Activated T-cell treated with anti-CD3 and anti-CD28 coated beads, Interleukin-2, amount 50 U/mL, for 24 hours (primary cell): Measurements from ENCODE around the gene AEBP1.

ENCODE experiments used
- DNase-seq: peaks from one replicate; pipeline ENCODE4 v3.0.0-alpha.2; 2020
- H3K27ac Mint-ChIP-seq: 2 replicates; pipeline ENCODE4 v1.8.0; 2020; ENCODE audit warnings: mild to moderate bottlenecking, mixed read lengths
- H3K27me3 Mint-ChIP-seq: 2 replicates; pipeline ENCODE4 v1.8.0; 2020; ENCODE audit warnings: mixed read lengths
- H3K36me3 Mint-ChIP-seq: 2 replicates; pipeline ENCODE4 v1.8.0; 2020; ENCODE audit warnings: low read depth, mixed read lengths
- H3K4me1 Mint-ChIP-seq: 2 replicates; pipeline ENCODE4 v1.8.0; 2020; ENCODE audit warnings: low read depth, mixed read lengths
- H3K4me3 Mint-ChIP-seq: 2 replicates; pipeline ENCODE4 v1.8.0; 2020; ENCODE audit warnings: mild to moderate bottlenecking, moderate library complexity, mixed read lengths
- H3K9me3 Mint-ChIP-seq: 2 replicates; pipeline ENCODE4 v1.8.0; 2020; ENCODE audit warnings: mixed read lengths

The AEBP1 gene

DNA sequence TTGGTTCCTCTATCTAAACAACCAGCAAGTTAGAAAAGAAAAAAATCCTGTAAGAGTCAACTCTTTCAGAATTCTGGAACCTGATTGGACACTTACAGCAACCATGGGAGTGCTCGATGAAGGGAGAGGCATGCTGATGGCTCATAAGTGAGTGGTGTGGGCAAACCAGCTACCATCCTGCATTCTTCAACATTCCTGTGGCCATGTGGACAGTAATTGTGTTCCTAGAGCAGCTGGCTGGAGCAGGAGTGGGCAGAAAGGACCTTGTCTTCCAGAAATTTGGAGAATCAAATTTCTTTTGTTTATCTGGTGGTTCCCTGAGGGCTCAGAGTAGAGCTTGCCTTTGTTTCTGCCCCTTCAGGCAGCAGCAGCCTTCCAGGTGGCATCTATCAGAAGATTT lies 59.4 kb downstream of the AEBP1 start:
- H3K4me3 Mint-ChIP-seq = no peak overlapping the region
- no peak for DNase-seq
- H3K27ac Mint-ChIP-seq = no peak overlapping the region
- no peaks in the 10 kb centered on the region for H3K36me3 Mint-ChIP-seq
- no peaks in the 10 kb centered on the region for H3K9me3 Mint-ChIP-seq
- no peaks in the 10 kb centered on the region for H3K27me3 Mint-ChIP-seq
- H3K4me1 Mint-ChIP-seq = peaks cover 6% of the 10 kb centered on the region
